B cell (primary cell): ENCODE results near the gene ADD3. TPM values are rescaled to one million over a fixed set of nuclear protein-coding genes. Genes with fewer than 3 reads are reported as not detected.
"Not testable (repeated sequence)": the region's sequence is repeated elsewhere in the genome, so short reads cannot be mapped to it uniquely, and the experiment has no call there.

Source experiments
- ATAC-seq: fragments of 200-7000 bp; cut with Tn5 transposase; one replicate; pipeline ENCODE4 v1.10.0; 2021; ENCODE audit warnings: low read depth, mild to moderate bottlenecking, moderate number of reproducible peaks, moderate library complexity
- CTCF ChIA-PET: fragments of 350-600 bp; sonication (Branson Sonifier 250); formaldehyde crosslinking; loops from one replicate; lab custom pipeline; 2021; ENCODE audit warnings: antibody characterized with exemption, inconsistent platforms; lab: Charles Lee
- POLR2A ChIA-PET: fragments of 350-600 bp; sonication (Branson Sonifier 250); formaldehyde crosslinking; loops from one replicate; lab custom pipeline; 2021; ENCODE audit warnings: antibody characterized with exemption; lab: Charles Lee
- DNase-seq: peaks from one replicate; pipeline ENCODE4 v3.0.0; 2013
- H2AFZ ChIP-seq: 2 replicates; pipeline ENCODE4 v1.6.1; 2012; ENCODE audit warnings: mild to moderate bottlenecking, low read depth, low read length; ENCODE audit not compliant: insufficient read depth, poor library complexity, severe bottlenecking
- H3K27ac ChIP-seq, 2 donors: 1 replicate in 1 of 2; 2 replicates in 1 of 2; pipeline ENCODE4 v1.5.1; 2012 to 2013; ENCODE audit warnings: low read length in 2 of 2, mild to moderate bottlenecking in 2 of 2, moderate library complexity in 1 of 2
- H3K27me3 ChIP-seq, 4 experiments: fragments of 200-600 bp in 1 of 4; sonication (generic) in 1 of 4; replicated peaks in 1 of 4; 1 replicate in 2 of 4; 2 replicates in 2 of 4; pipeline versions ENCODE4 v1.6.1 to v1.7.0; 2013 to 2016; ENCODE audit warnings: low read length in 3 of 4, mild to moderate bottlenecking in 2 of 4, mixed read lengths in 1 of 4, moderate library complexity in 1 of 4; ENCODE audit not compliant: insufficient read depth in 4 of 4, control insufficient read depth in 3 of 4; ENCODE audit errors: control extremely low read depth in 1 of 4
- H3K36me3 ChIP-seq, 2 experiments: replicated peaks in 1 of 2; 1 replicate in 1 of 2; 2 replicates in 1 of 2; pipeline versions ENCODE4 v1.6.1 to v1.7.1; 2013; ENCODE audit warnings: low read length in 1 of 2; ENCODE audit not compliant: insufficient read depth in 2 of 2, control insufficient read depth in 1 of 2; ENCODE audit errors: control extremely low read depth in 1 of 2, extremely low read depth in 1 of 2
- H3K4me1 ChIP-seq, 2 donors: fragments of 200-600 bp in 1 of 2; sonication (generic) in 1 of 2; 1 replicate in 1 of 2; 2 replicates in 1 of 2; pipeline versions ENCODE4 v1.5.1 to v1.6.1; 2013 to 2017; ENCODE audit warnings: low read length in 2 of 2; ENCODE audit not compliant: control insufficient read depth in 2 of 2, insufficient read depth in 2 of 2
- H3K4me2 ChIP-seq: replicated peaks from 2 replicates; pipeline ENCODE3; 2012; ENCODE audit warnings: mild to moderate bottlenecking, low read depth, low read length; ENCODE audit not compliant: poor library complexity, severe bottlenecking
- H3K4me3 ChIP-seq, 5 experiments: fragments of 200-600 bp in 1 of 5; sonication (generic) in 1 of 5; 1 replicate in 3 of 5; 2 replicates in 2 of 5; pipeline versions ENCODE4 v1.5.1 to v1.7.0; 2011 to 2016; ENCODE audit warnings: low read length in 4 of 5, mild to moderate bottlenecking in 4 of 5, low read depth in 2 of 5, control low read depth in 1 of 5, moderate library complexity in 1 of 5; ENCODE audit not compliant: insufficient read depth in 1 of 5; ENCODE audit errors: control extremely low read depth in 1 of 5, extremely low read depth in 1 of 5
- H3K79me2 ChIP-seq: fragments of 200-600 bp; sonication (generic); one replicate; pipeline ENCODE4 v1.6.0; 2016; ENCODE audit warnings: low read length; ENCODE audit not compliant: control insufficient read depth, insufficient read depth
- H3K9ac ChIP-seq: fragments of 200-600 bp; sonication (generic); 2 replicates; pipeline ENCODE4 v1.6.1; 2017; ENCODE audit warnings: mild to moderate bottlenecking, low read length, moderate library complexity
- H3K9me3 ChIP-seq, 3 donors: one replicate each; pipeline versions ENCODE4 v1.6.1 to v1.7.1; 2013; ENCODE audit warnings: low read length in 2 of 3; ENCODE audit not compliant: control insufficient read depth in 2 of 3, insufficient read depth in 1 of 3; ENCODE audit errors: control extremely low read depth in 1 of 3
- H4K20me1 ChIP-seq: 2 replicates; pipeline ENCODE4 v1.6.0; 2012; ENCODE audit warnings: mild to moderate bottlenecking, low read length; ENCODE audit not compliant: insufficient read depth, control insufficient read depth, poor library complexity, severe bottlenecking
- H3K27ac Mint-ChIP-seq: one replicate; pipeline ENCODE4 v1.8.0; 2021; ENCODE audit warnings: mixed read lengths
- H3K27me3 Mint-ChIP-seq: one replicate; pipeline ENCODE4 v1.8.0; 2021; ENCODE audit warnings: mixed read lengths
- H3K4me1 Mint-ChIP-seq: one replicate; pipeline ENCODE4 v1.8.0; 2021; ENCODE audit warnings: mixed read lengths
- H3K4me3 Mint-ChIP-seq: one replicate; pipeline ENCODE4 v1.8.0; 2021; ENCODE audit warnings: mixed read lengths
- H3K9me3 Mint-ChIP-seq: one replicate; pipeline ENCODE4 v1.8.0; 2022; ENCODE audit warnings: mixed read lengths; ENCODE audit not compliant: insufficient read depth
- EZH2 ChIP-seq: IDR thresholded peaks from 2 replicates; pipeline ENCODE4 v1.6.1; 2012; ENCODE audit warnings: borderline replicate concordance, low read depth, mild to moderate bottlenecking, moderate library complexity, low read length; ENCODE audit not compliant: insufficient read depth, poor library complexity, severe bottlenecking
- WGBS: methylation state at CpG from one replicate; pipeline ENCODE4 v1.1.5; 2013; ENCODE audit warnings: missing lambda C conversion rate; ENCODE audit not compliant: insufficient coverage; 5-methylcytosine and 5-hydroxymethylcytosine counted together
- intact Hi-C: fragments of 100-400 bp; cut with micrococcal nuclease; formaldehyde crosslinking; loops from one replicate; pipeline ENCODE4 v1.10.0; 2022
- polyA plus RNA-seq: library from polyadenylated mRNA; depleted of rRNA; stranded (reverse); fragments of >200 nt; gene quantifications from 2 replicates; pipeline ENCODE4 v1.2.3, GENCODE V29; 2012
- total RNA-seq, 2 donors: library from RNA; stranded (reverse); fragments of 120-200 nt in 1 of 2; gene quantifications; 1 replicate in 1 of 2; 2 replicates in 1 of 2; pipeline versions ENCODE4 v1.2.3 to v1.2.4, GENCODE V29; 2013 to 2022
- TF ChIP-seq, protein P1 (sequence below): fragments of 200-600 bp; IDR thresholded peaks from one replicate; pipeline ENCODE4 v1.8.0; 2022; ENCODE audit warnings: antibody characterized with exemption, mild to moderate bottlenecking

ADD3 gene
- total and polyA plus RNA-seq, 2 donors (not counting 1 experiment from before 2014, with no cell fraction given) = 156 to 185 TPM

- ChIA-PET CTCF (interaction anchor here (0.6 to 2.8 kb wide), 7 partner anchors 28 to 226 kb away, joined by 3 to 7 read pairs (median 3); no protein-coding TSS in a partner anchor), POLR2A (no interaction called here)
- Histone ChIP-seq H3K79me2 (peaks cover 19% of the 10 kb centered on the region), H3K27ac (peak overlapping the region in 1 of 2 donors; percentile 9), H3K27me3 (no peaks in the 10 kb centered on the region), H3K9ac (no peak overlapping the region), H3K4me3 (no peak overlapping the region), H3K9me3 (no peaks in the 10 kb centered on the region), H3K4me1 (peaks cover 3 to 4% of the 10 kb centered on the region in 2 donors), H3K36me3 (peaks cover 7 to 50% of the 10 kb centered on the region in 2 experiments), H2AFZ (no peak overlapping the region), H4K20me1 (peaks cover 23% of the 10 kb centered on the region), H3K4me2 (no peak overlapping the region)
- TF ChIP-seq, protein P1, sequence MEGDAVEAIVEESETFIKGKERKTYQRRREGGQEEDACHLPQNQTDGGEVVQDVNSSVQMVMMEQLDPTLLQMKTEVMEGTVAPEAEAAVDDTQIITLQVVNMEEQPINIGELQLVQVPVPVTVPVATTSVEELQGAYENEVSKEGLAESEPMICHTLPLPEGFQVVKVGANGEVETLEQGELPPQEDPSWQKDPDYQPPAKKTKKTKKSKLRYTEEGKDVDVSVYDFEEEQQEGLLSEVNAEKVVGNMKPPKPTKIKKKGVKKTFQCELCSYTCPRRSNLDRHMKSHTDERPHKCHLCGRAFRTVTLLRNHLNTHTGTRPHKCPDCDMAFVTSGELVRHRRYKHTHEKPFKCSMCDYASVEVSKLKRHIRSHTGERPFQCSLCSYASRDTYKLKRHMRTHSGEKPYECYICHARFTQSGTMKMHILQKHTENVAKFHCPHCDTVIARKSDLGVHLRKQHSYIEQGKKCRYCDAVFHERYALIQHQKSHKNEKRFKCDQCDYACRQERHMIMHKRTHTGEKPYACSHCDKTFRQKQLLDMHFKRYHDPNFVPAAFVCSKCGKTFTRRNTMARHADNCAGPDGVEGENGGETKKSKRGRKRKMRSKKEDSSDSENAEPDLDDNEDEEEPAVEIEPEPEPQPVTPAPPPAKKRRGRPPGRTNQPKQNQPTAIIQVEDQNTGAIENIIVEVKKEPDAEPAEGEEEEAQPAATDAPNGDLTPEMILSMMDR = no peak
- no peak for TF ChIP-seq EZH2
- 75% methylated on average over 2 of the region's 3 CpGs for WGBS
- intact Hi-C loops = no loop called here
- Mint-ChIP-seq H3K27me3 (no peaks in the 10 kb centered on the region), H3K9me3 (no peaks in the 10 kb centered on the region), H3K4me1 (peaks cover 15% of the 10 kb centered on the region), H3K4me3 (peak overlapping the region; percentile 3), H3K27ac (peak overlapping the region; percentile 70)
- ATAC-seq (peak; percentile 71), DNase-seq (no peak)
These were observed 102.6 kb downstream of the ADD3 start for GRCh38 chr10:110110338-110110737.

DNA sequence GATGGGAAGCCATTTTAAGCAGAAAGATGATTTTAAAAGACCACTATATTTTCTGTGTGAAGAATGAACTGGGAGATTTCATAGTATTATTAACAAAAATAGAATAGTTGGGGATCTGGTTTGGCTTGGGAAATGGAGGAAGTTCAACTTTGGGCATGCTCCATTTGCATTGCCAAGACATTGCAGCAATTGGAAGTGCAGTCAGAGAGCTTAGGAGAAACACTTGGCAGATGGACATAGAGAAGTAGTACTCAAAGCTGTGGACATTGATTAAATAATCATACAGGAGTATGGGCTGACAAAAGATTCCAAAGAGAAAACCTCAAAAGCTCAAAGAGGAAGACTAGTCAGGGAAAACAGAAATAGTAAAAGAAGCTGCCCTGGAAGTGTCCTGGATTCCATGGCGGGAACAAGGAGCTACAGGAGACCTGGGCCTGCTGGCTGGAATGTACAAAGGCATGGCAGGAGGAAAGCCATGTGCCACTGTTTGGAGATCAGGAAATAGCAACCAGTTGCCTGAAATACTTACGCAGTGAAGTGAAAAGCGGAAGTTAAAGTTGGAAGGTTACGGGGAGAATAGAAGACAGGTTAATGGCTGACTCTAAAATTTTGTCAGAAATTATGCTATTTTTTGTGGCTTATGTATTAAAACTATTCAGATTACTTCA is 106.0 kb downstream of the ADD3 start:
- CTCF ChIA-PET = no interaction called here
- peaks cover 3 to 4% of the 10 kb centered on the region in 2 donors for H3K4me1 ChIP-seq
- no peaks in the 10 kb centered on the region for H3K9me3 Mint-ChIP-seq
- no peak overlapping the region for H3K27ac Mint-ChIP-seq
- 100% methylated on average over 2 of the region's 4 CpGs for WGBS
- no peaks in the 10 kb centered on the region for H3K27me3 Mint-ChIP-seq
- no peak overlapping the region for H3K4me2 ChIP-seq
- H3K36me3 ChIP-seq = peaks cover 11 to 68% of the 10 kb centered on the region in 2 experiments
- no peak overlapping the region for H3K27ac ChIP-seq
- H2AFZ ChIP-seq = no peak overlapping the region
- no peak overlapping the region for H3K4me3 Mint-ChIP-seq
- H3K9me3 ChIP-seq = no peaks in the 10 kb centered on the region
- peaks cover 8% of the 10 kb centered on the region for H3K79me2 ChIP-seq
- no peaks in the 10 kb centered on the region for H3K27me3 ChIP-seq
- peaks cover 11% of the 10 kb centered on the region for H3K4me1 Mint-ChIP-seq
- POLR2A ChIA-PET = no interaction called here
- no peak overlapping the region for H3K9ac ChIP-seq
- intact Hi-C loops = no loop called here
- ATAC-seq = no peak
- DNase-seq = no peak
- no peak for TF ChIP-seq EZH2
- TF ChIP-seq, protein P1 = no peak
- peaks cover 23% of the 10 kb centered on the region for H4K20me1 ChIP-seq
- H3K4me3 ChIP-seq = no peak overlapping the region

- H3K9ac ChIP-seq, H3K4me1 ChIP-seq, H3K4me3 ChIP-seq, H3K27me3 Mint-ChIP-seq, H3K9me3 Mint-ChIP-seq, H3K79me2 ChIP-seq, H3K4me3 Mint-ChIP-seq, POLR2A ChIA-PET, H3K27ac ChIP-seq, H3K9me3 ChIP-seq, H3K4me2 ChIP-seq, DNase-seq, intact Hi-C loops, H3K4me1 Mint-ChIP-seq, ATAC-seq, H2AFZ ChIP-seq, CTCF ChIA-PET, H3K27me3 ChIP-seq: not testable (repeated sequence)
- H3K27ac Mint-ChIP-seq = peak overlapping the region; percentile 29
- WGBS = 100% methylated on average over 1 of the region's 2 CpGs
- Histone ChIP-seq H4K20me1 (peaks cover 22% of the 10 kb centered on the region), H3K36me3 (peaks cover 10 to 76% of the 10 kb centered on the region in 2 experiments)
These were observed 106.9 kb downstream of the ADD3 start for GRCh38 chr10:110114668-110115067.
